Measurements from ENCODE around the gene COL8A2. TPM values are rescaled to one million over a fixed set of nuclear protein-coding genes. Genes with fewer than 3 reads are reported as not detected.

Gene COL8A2
- total RNA-seq, 1 experiment from 2014 or later = 1.2 TPM

DNA sequence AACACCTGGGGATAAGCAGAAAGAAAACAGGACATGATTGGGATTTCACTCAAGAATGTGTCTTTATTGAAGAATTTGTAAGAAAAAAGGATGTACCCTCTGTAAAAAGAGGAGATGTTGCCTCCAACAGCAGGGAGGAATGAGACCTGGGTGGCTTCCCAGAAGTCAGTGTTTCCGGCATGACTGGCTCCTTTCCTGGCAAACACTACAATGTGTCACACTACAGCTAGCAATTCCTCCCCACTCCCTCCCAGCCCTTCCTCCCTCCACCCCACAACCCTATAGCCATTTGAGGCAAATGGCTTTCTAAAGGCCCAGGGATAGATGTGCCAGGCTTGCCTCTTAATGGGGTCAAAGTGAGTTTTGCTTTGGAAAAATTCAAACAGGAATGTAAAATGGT is 11.5 kb upstream of the COL8A2 start:
- DNase-seq (ENCODE audit: low read depth, low spot score) (no peak), ATAC-seq (no peak)
- Histone ChIP-seq H3K4me3 (ENCODE audit: low read depth in 2 of 2, low read length in 2 of 2) (no peak overlapping the region), H3K4me1 (ENCODE audit: control insufficient read depth, insufficient read depth, low read length) (peaks cover 3% of the 10 kb centered on the region; the same call in 1 of the 2 replicates), H3K9me3 (ENCODE audit: control insufficient read depth, insufficient read depth, low read depth, low read length) (no peaks in the 10 kb centered on the region), H3K27ac (ENCODE audit: low read length) (no peak overlapping the region), H3K36me3 (ENCODE audit: control insufficient read depth, insufficient read depth, low read length) (peaks cover 19% of the 10 kb centered on the region), H3K27me3 (ENCODE audit: control insufficient read depth, insufficient read depth, low read length) (no peaks in the 10 kb centered on the region)
- intact Hi-C loops (cut with micrococcal nuclease; ENCODE audit: unreplicated experiment) (no loop called here), in situ Hi-C loops (cut with HindIII; ENCODE audit: low pct_unique_long_range_greater_than_20kb, low sequenced_read_pairs) (no loop called here)
- no TSS peak for BruUV-seq (replicated peaks)
- TF ChIP-seq, protein P1, sequence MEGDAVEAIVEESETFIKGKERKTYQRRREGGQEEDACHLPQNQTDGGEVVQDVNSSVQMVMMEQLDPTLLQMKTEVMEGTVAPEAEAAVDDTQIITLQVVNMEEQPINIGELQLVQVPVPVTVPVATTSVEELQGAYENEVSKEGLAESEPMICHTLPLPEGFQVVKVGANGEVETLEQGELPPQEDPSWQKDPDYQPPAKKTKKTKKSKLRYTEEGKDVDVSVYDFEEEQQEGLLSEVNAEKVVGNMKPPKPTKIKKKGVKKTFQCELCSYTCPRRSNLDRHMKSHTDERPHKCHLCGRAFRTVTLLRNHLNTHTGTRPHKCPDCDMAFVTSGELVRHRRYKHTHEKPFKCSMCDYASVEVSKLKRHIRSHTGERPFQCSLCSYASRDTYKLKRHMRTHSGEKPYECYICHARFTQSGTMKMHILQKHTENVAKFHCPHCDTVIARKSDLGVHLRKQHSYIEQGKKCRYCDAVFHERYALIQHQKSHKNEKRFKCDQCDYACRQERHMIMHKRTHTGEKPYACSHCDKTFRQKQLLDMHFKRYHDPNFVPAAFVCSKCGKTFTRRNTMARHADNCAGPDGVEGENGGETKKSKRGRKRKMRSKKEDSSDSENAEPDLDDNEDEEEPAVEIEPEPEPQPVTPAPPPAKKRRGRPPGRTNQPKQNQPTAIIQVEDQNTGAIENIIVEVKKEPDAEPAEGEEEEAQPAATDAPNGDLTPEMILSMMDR (IDR thresholded peaks at IDR 0.05) = no peak
- TF ChIP-seq, protein P2, sequence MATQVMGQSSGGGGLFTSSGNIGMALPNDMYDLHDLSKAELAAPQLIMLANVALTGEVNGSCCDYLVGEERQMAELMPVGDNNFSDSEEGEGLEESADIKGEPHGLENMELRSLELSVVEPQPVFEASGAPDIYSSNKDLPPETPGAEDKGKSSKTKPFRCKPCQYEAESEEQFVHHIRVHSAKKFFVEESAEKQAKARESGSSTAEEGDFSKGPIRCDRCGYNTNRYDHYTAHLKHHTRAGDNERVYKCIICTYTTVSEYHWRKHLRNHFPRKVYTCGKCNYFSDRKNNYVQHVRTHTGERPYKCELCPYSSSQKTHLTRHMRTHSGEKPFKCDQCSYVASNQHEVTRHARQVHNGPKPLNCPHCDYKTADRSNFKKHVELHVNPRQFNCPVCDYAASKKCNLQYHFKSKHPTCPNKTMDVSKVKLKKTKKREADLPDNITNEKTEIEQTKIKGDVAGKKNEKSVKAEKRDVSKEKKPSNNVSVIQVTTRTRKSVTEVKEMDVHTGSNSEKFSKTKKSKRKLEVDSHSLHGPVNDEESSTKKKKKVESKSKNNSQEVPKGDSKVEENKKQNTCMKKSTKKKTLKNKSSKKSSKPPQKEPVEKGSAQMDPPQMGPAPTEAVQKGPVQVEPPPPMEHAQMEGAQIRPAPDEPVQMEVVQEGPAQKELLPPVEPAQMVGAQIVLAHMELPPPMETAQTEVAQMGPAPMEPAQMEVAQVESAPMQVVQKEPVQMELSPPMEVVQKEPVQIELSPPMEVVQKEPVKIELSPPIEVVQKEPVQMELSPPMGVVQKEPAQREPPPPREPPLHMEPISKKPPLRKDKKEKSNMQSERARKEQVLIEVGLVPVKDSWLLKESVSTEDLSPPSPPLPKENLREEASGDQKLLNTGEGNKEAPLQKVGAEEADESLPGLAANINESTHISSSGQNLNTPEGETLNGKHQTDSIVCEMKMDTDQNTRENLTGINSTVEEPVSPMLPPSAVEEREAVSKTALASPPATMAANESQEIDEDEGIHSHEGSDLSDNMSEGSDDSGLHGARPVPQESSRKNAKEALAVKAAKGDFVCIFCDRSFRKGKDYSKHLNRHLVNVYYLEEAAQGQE (IDR thresholded peaks at IDR 0.05; ENCODE audit: insufficient read depth in 1 of 2, low read depth in 2 of 2, low read length in 1 of 2) = no peak
- no peak for TF ChIP-seq SIN3A (IDR thresholded peaks at IDR 0.05; ENCODE audit: borderline replicate concordance, insufficient read depth, low read depth, low read length)
- ChIA-PET POLR2A (interaction anchor here (0.9 kb wide), 1 partner anchor 13 kb away, joined by 3 read pairs; no protein-coding TSS in a partner anchor), CTCF (no interaction called here)

DNA sequence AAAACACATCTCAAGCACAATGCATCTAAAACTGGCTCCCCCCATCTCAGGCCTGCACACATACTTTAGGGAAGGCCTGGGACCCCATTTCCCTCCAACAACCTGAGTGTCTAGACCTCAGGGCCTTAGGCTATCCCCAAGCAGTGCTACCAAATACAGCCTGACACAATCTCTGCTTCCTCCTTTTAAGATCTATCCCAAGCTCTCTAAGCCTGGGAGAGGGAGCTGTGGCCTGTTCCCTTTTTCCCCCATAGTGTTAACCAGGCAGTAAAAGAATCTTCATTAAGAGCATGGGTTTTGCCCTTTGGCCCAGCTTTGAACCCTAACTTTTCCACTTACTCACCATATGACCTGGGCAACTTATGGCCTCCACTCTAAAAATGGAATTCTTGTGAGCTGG is 10.8 kb upstream of the COL8A2 start:
- H3K27ac ChIP-seq (ENCODE audit: low read length) = no peak overlapping the region
- DNase-seq (ENCODE audit: low read depth, low spot score) (no peak), ATAC-seq (no peak)
- no TSS peak for BruUV-seq (replicated peaks)
- peaks cover 3% of the 10 kb centered on the region; the same call in 1 of the 2 replicates for H3K4me1 ChIP-seq (ENCODE audit: control insufficient read depth, insufficient read depth, low read length)
- in situ Hi-C loops (cut with HindIII; ENCODE audit: low pct_unique_long_range_greater_than_20kb, low sequenced_read_pairs) (no loop called here), intact Hi-C loops (cut with micrococcal nuclease; ENCODE audit: unreplicated experiment) (no loop called here)
- no peaks in the 10 kb centered on the region for H3K9me3 ChIP-seq (ENCODE audit: control insufficient read depth, insufficient read depth, low read depth, low read length)
- no peak for TF ChIP-seq SIN3A (IDR thresholded peaks at IDR 0.05; ENCODE audit: borderline replicate concordance, insufficient read depth, low read depth, low read length)
- peak; percentile 46; the same call in 1 of the 2 replicates for TF ChIP-seq POLR2AphosphoS5 (IDR thresholded peaks at IDR 0.05; ENCODE audit: low read depth, low read length)
- TF ChIP-seq, protein P1 (IDR thresholded peaks at IDR 0.05) = no peak
- peaks cover 19% of the 10 kb centered on the region for H3K36me3 ChIP-seq (ENCODE audit: control insufficient read depth, insufficient read depth, low read length)
- no peaks in the 10 kb centered on the region for H3K27me3 ChIP-seq (ENCODE audit: control insufficient read depth, insufficient read depth, low read length)
- ChIA-PET POLR2A (interaction anchor here (0.9 kb wide), 1 partner anchor 14 kb away, joined by 3 read pairs; no protein-coding TSS in a partner anchor), CTCF (interaction anchor here (0.8 to 1.4 kb wide), 2 partner anchors 36 to 41 kb away, joined by 3 to 4 read pairs; no protein-coding TSS in a partner anchor)
- no peak overlapping the region for H3K4me3 ChIP-seq (ENCODE audit: low read depth in 2 of 2, low read length in 2 of 2)

Data from Panc1 (cell line).